ENCODE results near the gene FRMD5. TPM values are rescaled to one million over a fixed set of nuclear protein-coding genes. Genes with fewer than 3 reads are reported as not detected.

The FRMD5 gene
- total RNA-seq, 3 donors from 2014 or later (not counting 1 experiment from before 2014, with no cell fraction given): not detected

DNA sequence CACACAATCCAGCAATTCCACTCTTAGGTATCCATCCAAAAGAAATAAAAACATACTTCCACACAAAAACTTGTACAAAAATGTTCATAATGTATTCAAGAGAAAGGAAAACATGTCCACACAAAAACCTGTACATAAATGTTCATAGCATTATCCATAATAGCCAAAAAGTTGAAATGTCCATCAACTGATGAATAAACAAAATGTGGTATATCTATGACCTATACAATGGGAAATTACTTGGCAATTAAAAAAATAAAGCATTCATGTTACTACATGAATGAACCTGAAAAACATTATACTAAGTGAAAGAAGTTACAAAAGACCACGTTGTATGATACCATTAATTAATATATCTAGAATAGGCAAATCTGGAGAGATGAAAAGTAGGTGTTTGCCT is 17.9 kb downstream of the FRMD5 start:
- Mint-ChIP-seq H3K4me1 (no peaks in the 10 kb centered on the region), H3K4me3 (no peak overlapping the region), H3K27me3 (ENCODE audit: low read depth in 2 of 2) (peaks cover 8 to 15% of the 10 kb centered on the region in 2 donors), H3K27ac (no peak overlapping the region), H3K36me3 (no peaks in the 10 kb centered on the region), H3K9me3 (no peaks in the 10 kb centered on the region)
- peaks cover 8% of the 10 kb centered on the region for H3K27me3 ChIP-seq (ENCODE audit: control insufficient read depth, insufficient read depth, low read length)
- H3K36me3 ChIP-seq (ENCODE audit: control insufficient read depth, insufficient read depth, low read length): no peaks in the 10 kb centered on the region
- H3K27ac ChIP-seq (ENCODE audit: low read length): no peak overlapping the region
- intact Hi-C loops (cut with micrococcal nuclease): no loop called here
- no peaks in the 10 kb centered on the region for H3K9me3 ChIP-seq (ENCODE audit: control insufficient read depth, insufficient read depth, low read length)
- WGBS (ENCODE audit: insufficient coverage): no CpG with 5 or more reads among the region's 1 CpG
- no peaks in the 10 kb centered on the region for H3K4me1 ChIP-seq (ENCODE audit: control insufficient read depth, insufficient read depth, low read length)
- no peak for ATAC-seq
- no peak for DNase-seq
- no peak overlapping the region for H3K4me3 ChIP-seq (ENCODE audit: low read length)
- TF ChIP-seq, protein P1, sequence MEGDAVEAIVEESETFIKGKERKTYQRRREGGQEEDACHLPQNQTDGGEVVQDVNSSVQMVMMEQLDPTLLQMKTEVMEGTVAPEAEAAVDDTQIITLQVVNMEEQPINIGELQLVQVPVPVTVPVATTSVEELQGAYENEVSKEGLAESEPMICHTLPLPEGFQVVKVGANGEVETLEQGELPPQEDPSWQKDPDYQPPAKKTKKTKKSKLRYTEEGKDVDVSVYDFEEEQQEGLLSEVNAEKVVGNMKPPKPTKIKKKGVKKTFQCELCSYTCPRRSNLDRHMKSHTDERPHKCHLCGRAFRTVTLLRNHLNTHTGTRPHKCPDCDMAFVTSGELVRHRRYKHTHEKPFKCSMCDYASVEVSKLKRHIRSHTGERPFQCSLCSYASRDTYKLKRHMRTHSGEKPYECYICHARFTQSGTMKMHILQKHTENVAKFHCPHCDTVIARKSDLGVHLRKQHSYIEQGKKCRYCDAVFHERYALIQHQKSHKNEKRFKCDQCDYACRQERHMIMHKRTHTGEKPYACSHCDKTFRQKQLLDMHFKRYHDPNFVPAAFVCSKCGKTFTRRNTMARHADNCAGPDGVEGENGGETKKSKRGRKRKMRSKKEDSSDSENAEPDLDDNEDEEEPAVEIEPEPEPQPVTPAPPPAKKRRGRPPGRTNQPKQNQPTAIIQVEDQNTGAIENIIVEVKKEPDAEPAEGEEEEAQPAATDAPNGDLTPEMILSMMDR (IDR thresholded peaks at IDR 0.05): no peak

DNA sequence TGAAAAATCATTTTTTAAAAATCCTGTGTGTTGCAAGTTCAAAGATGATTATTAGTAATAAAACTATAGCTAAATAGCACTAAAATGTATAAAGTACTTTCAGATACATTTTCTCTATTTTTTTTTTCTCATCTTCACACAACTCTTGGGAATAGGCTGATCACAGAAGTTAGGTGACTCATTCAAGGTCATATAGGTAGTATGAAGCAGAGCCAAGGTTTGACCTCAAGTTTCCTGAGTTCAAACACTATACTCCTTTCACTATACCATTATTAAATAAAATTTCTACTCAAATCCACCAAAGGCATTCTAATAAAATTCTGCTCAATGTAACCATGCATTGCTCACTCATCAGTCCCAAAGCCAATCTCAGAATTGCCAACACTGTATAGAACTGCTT is 21.3 kb downstream of the FRMD5 start:
- H3K4me1 Mint-ChIP-seq: no peaks in the 10 kb centered on the region
- no peak overlapping the region for H3K27ac Mint-ChIP-seq
- H3K36me3 ChIP-seq (ENCODE audit: control insufficient read depth, insufficient read depth, low read length): no peaks in the 10 kb centered on the region
- ATAC-seq: no peak
- no peaks in the 10 kb centered on the region for H3K9me3 Mint-ChIP-seq
- no peak for DNase-seq
- H3K4me1 ChIP-seq (ENCODE audit: control insufficient read depth, insufficient read depth, low read length): no peaks in the 10 kb centered on the region
- H3K4me3 ChIP-seq (ENCODE audit: low read length): no peak overlapping the region
- peaks cover 14 to 18% of the 10 kb centered on the region in 2 donors for H3K27me3 Mint-ChIP-seq (ENCODE audit: low read depth in 2 of 2)
- no peak overlapping the region for H3K27ac ChIP-seq (ENCODE audit: low read length)
- TF ChIP-seq, protein P1 (IDR thresholded peaks at IDR 0.05): no peak
- no peaks in the 10 kb centered on the region for H3K36me3 Mint-ChIP-seq
- H3K27me3 ChIP-seq (ENCODE audit: control insufficient read depth, insufficient read depth, low read length): peaks cover 12% of the 10 kb centered on the region
- no peaks in the 10 kb centered on the region for H3K9me3 ChIP-seq (ENCODE audit: control insufficient read depth, insufficient read depth, low read length)
- no peak overlapping the region for H3K4me3 Mint-ChIP-seq
- intact Hi-C loops (cut with micrococcal nuclease): no loop called here

DNA sequence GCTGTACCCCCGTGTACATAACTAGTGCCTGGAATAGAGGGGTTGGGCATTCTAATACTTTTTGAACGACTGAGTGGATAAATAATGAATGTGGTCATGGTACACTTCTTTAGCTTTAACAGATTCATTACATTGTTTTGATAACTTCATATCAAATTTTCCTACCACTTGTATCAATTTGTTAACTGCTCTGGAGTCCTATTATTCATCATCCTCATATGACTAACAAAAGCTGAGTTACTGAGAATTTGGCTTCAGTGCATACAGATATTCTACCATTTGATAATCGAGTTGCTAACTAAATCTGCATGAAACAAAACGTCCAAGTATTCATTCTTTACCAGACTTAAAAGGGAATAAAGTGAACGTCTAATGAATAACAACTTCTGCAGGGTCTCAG is 31.7 kb downstream of the FRMD5 start:
- 88% methylated on average over 3 of the region's 5 CpGs for whole genome bisulfite sequencing (ENCODE audit: insufficient coverage)
- Histone ChIP-seq H3K36me3 (ENCODE audit: control insufficient read depth, insufficient read depth, low read length) (no peaks in the 10 kb centered on the region), H3K4me3 (ENCODE audit: low read length) (no peak overlapping the region), H3K27me3 (ENCODE audit: control insufficient read depth, insufficient read depth, low read length) (peaks cover 2% of the 10 kb centered on the region), H3K9me3 (ENCODE audit: control insufficient read depth, insufficient read depth, low read length) (no peaks in the 10 kb centered on the region), H3K4me1 (ENCODE audit: control insufficient read depth, insufficient read depth, low read length) (no peaks in the 10 kb centered on the region), H3K27ac (ENCODE audit: low read length) (no peak overlapping the region)
- Mint-ChIP-seq H3K4me3 (no peak overlapping the region), H3K27ac (no peak overlapping the region), H3K36me3 (no peaks in the 10 kb centered on the region), H3K27me3 (ENCODE audit: low read depth in 2 of 2) (peaks cover 19 to 41% of the 10 kb centered on the region in 2 donors), H3K9me3 (no peaks in the 10 kb centered on the region), H3K4me1 (no peaks in the 10 kb centered on the region)
- DNase-seq: no peak
- intact Hi-C loops (cut with micrococcal nuclease): no loop called here
- TF ChIP-seq, protein P1 (IDR thresholded peaks at IDR 0.05): no peak
- no peak for ATAC-seq

DNA sequence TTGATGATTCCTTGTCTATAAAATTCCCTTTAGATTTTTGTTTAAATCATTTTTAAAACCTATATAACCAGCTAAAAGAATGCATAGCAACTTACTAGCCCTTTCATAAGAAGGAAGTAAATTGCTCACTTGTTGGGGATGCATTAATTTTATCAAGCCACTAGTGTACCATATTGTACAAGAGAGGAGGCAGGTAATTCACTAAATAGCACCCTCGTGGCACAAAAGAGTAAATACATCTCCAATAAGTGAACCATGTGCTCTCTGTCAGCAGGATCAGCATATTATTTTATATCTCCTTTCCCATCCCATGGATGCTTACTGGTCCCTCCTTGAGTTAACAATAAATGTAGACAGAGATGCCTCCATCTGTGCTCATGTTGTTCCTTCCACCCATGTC is 34.3 kb downstream of the FRMD5 start:
- Histone ChIP-seq H3K27me3 (ENCODE audit: control insufficient read depth, insufficient read depth, low read length) (no peaks in the 10 kb centered on the region), H3K4me1 (ENCODE audit: control insufficient read depth, insufficient read depth, low read length) (no peaks in the 10 kb centered on the region), H3K4me3 (ENCODE audit: low read length) (no peak overlapping the region), H3K36me3 (ENCODE audit: control insufficient read depth, insufficient read depth, low read length) (no peaks in the 10 kb centered on the region), H3K27ac (ENCODE audit: low read length) (no peak overlapping the region), H3K9me3 (ENCODE audit: control insufficient read depth, insufficient read depth, low read length) (no peaks in the 10 kb centered on the region)
- Mint-ChIP-seq H3K9me3 (no peaks in the 10 kb centered on the region), H3K4me3 (no peak overlapping the region), H3K36me3 (no peaks in the 10 kb centered on the region), H3K27ac (no peak overlapping the region), H3K27me3 (ENCODE audit: low read depth in 2 of 2) (peaks cover 19 to 47% of the 10 kb centered on the region in 2 donors), H3K4me1 (no peaks in the 10 kb centered on the region)
- 67% methylated on average over 1 of the region's 1 CpG for WGBS (ENCODE audit: insufficient coverage)
- DNase-seq: no peak
- TF ChIP-seq, protein P1 (IDR thresholded peaks at IDR 0.05): no peak
- intact Hi-C loops (cut with micrococcal nuclease): no loop called here
- no peak for ATAC-seq
